Mucosa of descending colon (tissue), 3 donors: ENCODE measurements around the gene FZR1. TPM values are rescaled to one million over a fixed set of nuclear protein-coding genes. Genes with fewer than 3 reads are reported as not detected.

Experiments
- ATAC-seq: fragments of 200-7000 bp; cut with Tn5 transposase; one replicate; pipeline ENCODE4 v1.9.1; 2020; ENCODE audit warnings: mild to moderate bottlenecking, moderate library complexity
- DNase-seq, 3 donors: peaks; one replicate each; pipeline ENCODE4 v3.0.0-alpha.2; 2020
- H3K36me3 ChIP-seq: fragments of 200-600 bp; one replicate; pipeline ENCODE4 v1.8.0; 2021; ENCODE audit warnings: low read depth, mild to moderate bottlenecking
- H3K4me1 ChIP-seq: fragments of 200-600 bp; one replicate; pipeline ENCODE4 v1.8.0; 2021; ENCODE audit warnings: low read depth, mild to moderate bottlenecking
- H3K4me3 ChIP-seq: fragments of 200-600 bp; one replicate; pipeline ENCODE4 v1.8.0; 2021; ENCODE audit warnings: mild to moderate bottlenecking
- H3K9me3 ChIP-seq: fragments of 200-600 bp; one replicate; pipeline ENCODE4 v1.8.0; 2021; ENCODE audit warnings: mild to moderate bottlenecking
- CTCF ChIP-seq: fragments of 200-600 bp; IDR thresholded peaks from one replicate; pipeline ENCODE4 v1.8.0; 2022; ENCODE audit warnings: antibody characterized with exemption, mild to moderate bottlenecking
- intact Hi-C, 2 donors: fragments of 100-400 bp; cut with DNase I in 1 of 2; cut with micrococcal nuclease in 1 of 2; formaldehyde crosslinking; loops; one replicate each; pipeline versions ENCODE4 v1.11.0 to v1.11.1; 2022; cut with DNase I, micrococcal nuclease
- total RNA-seq, 3 donors: library from RNA; stranded (reverse); fragmentation: NEBNext Ultra II Directional in 2 of 3; extraction: Animal tissue kit (Norgen Biotek cat#: 25700) in 2 of 3; gene quantifications; one replicate each; pipeline versions ENCODE4 v1.2.1 to v1.2.4, GENCODE V29; 2021 to 2023
- donor health status: DM: no; HTN: no; CAD: no; lungs with moderate emphysema.
- donor health status: DM: no; HTN: no; CAD: no.
- donor health status: DM: no; HTN: yes; CAD: no.

Gene FZR1
- total RNA-seq, 3 donors from 2014 or later = 35.9 to 59.6 (median 46.4) TPM

- ATAC-seq (no peak), DNase-seq (peak in 1 of 3 donors; percentile 44)
- intact Hi-C loops = no loop called here
- no peak for TF ChIP-seq CTCF
- peaks cover 5% of the 10 kb centered on the region for H3K4me1 ChIP-seq
- H3K9me3 ChIP-seq = no peaks in the 10 kb centered on the region
- no peaks in the 10 kb centered on the region for H3K36me3 ChIP-seq
- no peak overlapping the region for H3K4me3 ChIP-seq
Observed at GRCh38 chr19:3513229-3514140, 7.4 kb downstream of the FZR1 start.

GRCh38 chr19:3514930-3515329 lies 8.8 kb downstream of the FZR1 start:
- no peak for DNase-seq
- no peak for TF ChIP-seq CTCF
- intact Hi-C loops = no loop called here
- Histone ChIP-seq H3K4me1 (no peaks in the 10 kb centered on the region), H3K9me3 (no peaks in the 10 kb centered on the region), H3K36me3 (no peaks in the 10 kb centered on the region), H3K4me3 (no peak overlapping the region)
- ATAC-seq = no peak

GRCh38 chr19:3515891-3516422 lies 9.8 kb downstream of the FZR1 start:
- TF ChIP-seq CTCF = no peak
- Histone ChIP-seq H3K36me3 (no peaks in the 10 kb centered on the region), H3K4me3 (no peak overlapping the region), H3K4me1 (no peaks in the 10 kb centered on the region), H3K9me3 (no peaks in the 10 kb centered on the region)
- ATAC-seq = no peak
- no peak for DNase-seq
- intact Hi-C loops = no loop called here

GRCh38 chr19:3516675-3517207 lies 10.6 kb downstream of the FZR1 start:
- H3K36me3 ChIP-seq = no peaks in the 10 kb centered on the region

GRCh38 chr19:3517638-3518037 lies 11.5 kb downstream of the FZR1 start:
- no peak for TF ChIP-seq CTCF
- Histone ChIP-seq H3K4me1 (no peaks in the 10 kb centered on the region), H3K36me3 (no peaks in the 10 kb centered on the region), H3K9me3 (no peaks in the 10 kb centered on the region), H3K4me3 (no peak overlapping the region)
- ATAC-seq (no peak), DNase-seq (no peak)
- intact Hi-C loops = no loop called here

More at GRCh38 chr19:3516675-3517207, 10.6 kb downstream of the FZR1 start:
- no peak for TF ChIP-seq CTCF
- intact Hi-C loops = no loop called here
- H3K4me3 ChIP-seq = no peak overlapping the region
- no peaks in the 10 kb centered on the region for H3K9me3 ChIP-seq
- DNase-seq = peak in 2 of 3 donors; percentile 50 to 51
- ATAC-seq = peak; percentile 56
- H3K4me1 ChIP-seq = no peaks in the 10 kb centered on the region
